Measurements from ENCODE around the gene POLR2L.
A peak's percentile ranks its signal among the peaks of the same experiment; 100 is the strongest.

The POLR2L gene

GRCh38 chr11:796565-797295 is 45.6 kb downstream of the POLR2L start:
- peak overlapping the region; percentile 97 for H3K4me2 ChIP-seq (ENCODE audit: low read length)
- no peaks in the 10 kb centered on the region for H3K27me3 ChIP-seq (ENCODE audit: control insufficient read depth, low read length)
- peaks cover 25% of the 10 kb centered on the region for H3K79me2 ChIP-seq (ENCODE audit: control insufficient read depth, low read length)
- H3K4me3 ChIP-seq (ENCODE audit: low read length) = peak overlapping the region; percentile 93
- H3K36me3 ChIP-seq (ENCODE audit: control insufficient read depth, low read length) = peaks cover 41% of the 10 kb centered on the region
- no peaks in the 10 kb centered on the region for H3K9me2 ChIP-seq (replicated peaks; ENCODE audit: control insufficient read depth, low read length)
- no peaks in the 10 kb centered on the region for H3K9me3 ChIP-seq (ENCODE audit: control insufficient read depth, insufficient read depth, low read length)
- peak overlapping the region; percentile 80 for H3K27ac ChIP-seq (ENCODE audit: low read depth, low read length)
- H3F3A ChIP-seq (ENCODE audit: control insufficient read depth, insufficient read depth) = peaks cover 12% of the 10 kb centered on the region; the same call in 1 of the 2 replicates
- TF ChIP-seq, protein P1, sequence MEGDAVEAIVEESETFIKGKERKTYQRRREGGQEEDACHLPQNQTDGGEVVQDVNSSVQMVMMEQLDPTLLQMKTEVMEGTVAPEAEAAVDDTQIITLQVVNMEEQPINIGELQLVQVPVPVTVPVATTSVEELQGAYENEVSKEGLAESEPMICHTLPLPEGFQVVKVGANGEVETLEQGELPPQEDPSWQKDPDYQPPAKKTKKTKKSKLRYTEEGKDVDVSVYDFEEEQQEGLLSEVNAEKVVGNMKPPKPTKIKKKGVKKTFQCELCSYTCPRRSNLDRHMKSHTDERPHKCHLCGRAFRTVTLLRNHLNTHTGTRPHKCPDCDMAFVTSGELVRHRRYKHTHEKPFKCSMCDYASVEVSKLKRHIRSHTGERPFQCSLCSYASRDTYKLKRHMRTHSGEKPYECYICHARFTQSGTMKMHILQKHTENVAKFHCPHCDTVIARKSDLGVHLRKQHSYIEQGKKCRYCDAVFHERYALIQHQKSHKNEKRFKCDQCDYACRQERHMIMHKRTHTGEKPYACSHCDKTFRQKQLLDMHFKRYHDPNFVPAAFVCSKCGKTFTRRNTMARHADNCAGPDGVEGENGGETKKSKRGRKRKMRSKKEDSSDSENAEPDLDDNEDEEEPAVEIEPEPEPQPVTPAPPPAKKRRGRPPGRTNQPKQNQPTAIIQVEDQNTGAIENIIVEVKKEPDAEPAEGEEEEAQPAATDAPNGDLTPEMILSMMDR (IDR thresholded peaks at IDR 0.05; ENCODE audit: low read depth, low read length, poor library complexity, severe bottlenecking) = no peak
- no peak for TF ChIP-seq EZH2phosphoT487 (IDR thresholded peaks at IDR 0.05; ENCODE audit: borderline replicate concordance, low read length)
- H4K20me1 ChIP-seq (ENCODE audit: control insufficient read depth, insufficient read depth, low read depth, low read length) = peaks cover 4% of the 10 kb centered on the region; the same call in 1 of the 2 replicates
- peaks cover 33% of the 10 kb centered on the region for H3K4me1 ChIP-seq (ENCODE audit: control insufficient read depth, low read length)

DNA sequence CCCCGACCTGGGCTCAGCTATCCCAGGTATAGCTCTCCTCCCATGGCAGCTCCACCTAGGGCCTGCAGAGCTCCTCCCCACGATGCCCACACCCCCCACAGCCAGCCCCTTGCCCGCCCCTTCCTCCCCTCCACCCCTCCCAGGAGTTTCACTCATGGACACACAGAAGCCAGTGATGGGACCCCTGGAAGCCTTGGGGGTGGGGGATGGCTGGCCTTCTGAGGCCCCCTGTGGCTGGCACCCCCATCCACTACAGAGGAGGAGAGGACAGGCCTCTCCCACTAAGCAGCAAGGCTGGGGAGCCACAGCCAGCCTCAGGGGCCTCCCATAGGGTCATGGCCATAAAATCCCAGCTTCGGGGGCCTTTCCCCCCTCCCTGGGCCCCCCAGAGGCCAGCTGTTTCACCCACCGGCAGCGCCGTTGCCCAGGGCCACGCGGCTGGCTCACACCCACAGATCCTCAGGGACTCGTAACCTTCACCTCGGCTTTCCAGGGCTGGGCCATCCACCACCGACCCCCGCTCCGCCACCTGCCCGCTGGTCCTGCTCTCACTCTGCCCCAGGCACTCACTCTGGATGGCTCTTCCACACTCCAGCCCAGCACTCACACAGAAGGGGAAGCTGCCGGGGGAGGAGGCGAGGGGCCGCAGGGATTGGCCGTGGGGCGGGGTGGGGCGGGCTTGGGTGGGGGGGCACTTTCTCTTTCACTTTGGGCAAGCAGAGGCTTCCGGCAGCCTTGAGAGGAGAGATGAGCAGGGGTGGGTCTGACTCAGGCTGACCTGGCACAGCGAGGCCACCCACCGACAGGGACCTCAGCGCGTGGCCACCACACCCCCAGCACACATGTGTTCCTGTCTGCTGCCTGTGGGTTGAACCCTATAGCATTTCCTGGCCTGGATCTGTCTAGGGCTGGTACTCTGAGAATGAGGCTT is 46.4 kb downstream of the POLR2L start:
- H3K4me3 ChIP-seq (ENCODE audit: low read length) = peak overlapping the region; percentile 93

GRCh38 chr11:794766-795633 is 47.3 kb downstream of the POLR2L start:
- Histone ChIP-seq H3K36me3 (ENCODE audit: control insufficient read depth, low read length) (peaks cover 25% of the 10 kb centered on the region; the same call in 1 of the 2 replicates), H3K79me2 (ENCODE audit: control insufficient read depth, low read length) (peaks cover 25% of the 10 kb centered on the region), H3K27ac (ENCODE audit: low read depth, low read length) (no peak overlapping the region), H4K20me1 (ENCODE audit: control insufficient read depth, insufficient read depth, low read depth, low read length) (peaks cover 4% of the 10 kb centered on the region; the same call in 1 of the 2 replicates), H3K9me2 (replicated peaks; ENCODE audit: control insufficient read depth, low read length) (no peaks in the 10 kb centered on the region), H3F3A (ENCODE audit: control insufficient read depth, insufficient read depth) (peaks cover 15% of the 10 kb centered on the region; the same call in 1 of the 2 replicates), H3K9me3 (ENCODE audit: control insufficient read depth, insufficient read depth, low read length) (no peaks in the 10 kb centered on the region), H3K4me1 (ENCODE audit: control insufficient read depth, low read length) (peaks cover 33% of the 10 kb centered on the region), H3K4me2 (ENCODE audit: low read length) (peak overlapping the region; percentile 97), H3K4me3 (ENCODE audit: low read length) (peak overlapping the region; percentile 93), H3K27me3 (ENCODE audit: control insufficient read depth, low read length) (no peaks in the 10 kb centered on the region)
- TF ChIP-seq EZH2phosphoT487 (IDR thresholded peaks at IDR 0.05; ENCODE audit: borderline replicate concordance, low read length) = no peak
- TF ChIP-seq, protein P1 (IDR thresholded peaks at IDR 0.05; ENCODE audit: low read depth, low read length, poor library complexity, severe bottlenecking) = no peak

More for the DNA sequence above, 46.4 kb downstream of the POLR2L start:
- peaks cover 25% of the 10 kb centered on the region for H3K79me2 ChIP-seq (ENCODE audit: control insufficient read depth, low read length)
- H3K9me3 ChIP-seq (ENCODE audit: control insufficient read depth, insufficient read depth, low read length) = no peaks in the 10 kb centered on the region
- peak overlapping the region; percentile 80 for H3K27ac ChIP-seq (ENCODE audit: low read depth, low read length)
- H4K20me1 ChIP-seq (ENCODE audit: control insufficient read depth, insufficient read depth, low read depth, low read length) = peaks cover 4% of the 10 kb centered on the region; the same call in 1 of the 2 replicates
- H3K4me2 ChIP-seq (ENCODE audit: low read length) = peak overlapping the region; percentile 97
- peaks cover 34% of the 10 kb centered on the region for H3K36me3 ChIP-seq (ENCODE audit: control insufficient read depth, low read length)
- peaks cover 33% of the 10 kb centered on the region for H3K4me1 ChIP-seq (ENCODE audit: control insufficient read depth, low read length)
- H3K9me2 ChIP-seq (replicated peaks; ENCODE audit: control insufficient read depth, low read length) = no peaks in the 10 kb centered on the region
- peaks cover 12% of the 10 kb centered on the region; the same call in 1 of the 2 replicates for H3F3A ChIP-seq (ENCODE audit: control insufficient read depth, insufficient read depth)
- TF ChIP-seq, protein P1 (IDR thresholded peaks at IDR 0.05; ENCODE audit: low read depth, low read length, poor library complexity, severe bottlenecking) = no peak
- no peak for TF ChIP-seq EZH2phosphoT487 (IDR thresholded peaks at IDR 0.05; ENCODE audit: borderline replicate concordance, low read length)
- no peaks in the 10 kb centered on the region for H3K27me3 ChIP-seq (ENCODE audit: control insufficient read depth, low read length)

Measured in DOHH2 (cell line).